SK-N-SH (cell line): ENCODE data around the gene VPS11. TPM values are rescaled to one million over a fixed set of nuclear protein-coding genes. Genes with fewer than 3 reads are reported as not detected.

Experiments used
- CTCF ChIA-PET: fragments of 300-600, 350-600 bp; formaldehyde crosslinking; extraction: SDS; loops from one replicate; lab custom pipeline; 2021; lab: Yijun Ruan, JAX
- POLR2A ChIA-PET: fragments of 350-600 bp; sonication (Branson Sonifier 250); formaldehyde crosslinking; extraction: SDS; loops from one replicate; lab custom pipeline; 2020; ENCODE audit warnings: antibody characterized with exemption, inconsistent platforms; lab: Yijun Ruan, JAX
- DNase-seq: peaks from one replicate; pipeline ENCODE4 v3.0.0; 2012
- H2AFZ ChIP-seq: fragments of 200-600 bp; sonication (generic); 2 replicates; pipeline ENCODE4 v1.8.1; 2016; ENCODE audit warnings: antibody characterized with exemption, mild to moderate bottlenecking, low read depth
- H3F3A ChIP-seq: fragments of 200-600 bp; sonication (generic); replicated peaks from 2 replicates; pipeline ENCODE3; 2016; ENCODE audit warnings: antibody characterized with exemption, mild to moderate bottlenecking; ENCODE audit not compliant: insufficient read depth
- H3K27ac ChIP-seq, 2 experiments: fragments of 200-500 bp in 1 of 2; fragments of 200-600 bp in 1 of 2; sonication (Bioruptor generic) in 1 of 2; sonication (generic), shearing (Covaris generic) in 1 of 2; 2 replicates each; pipeline versions ENCODE4 v1.5.1 to v1.6.1; 2014 to 2016; ENCODE audit warnings: low read depth in 2 of 2, inconsistent platforms in 1 of 2, low read length in 1 of 2, mild to moderate bottlenecking in 1 of 2, mixed read lengths in 1 of 2
- H3K27me3 ChIP-seq: fragments of 200-600 bp; sonication (generic), shearing (Covaris generic); 2 replicates; pipeline ENCODE4 v1.6.1; 2016; ENCODE audit warnings: mixed run types; ENCODE audit not compliant: insufficient read depth
- H3K36me3 ChIP-seq, 2 experiments: fragments of 200-500 bp in 1 of 2; fragments of 200-600 bp in 1 of 2; sonication (Bioruptor generic) in 1 of 2; sonication (generic) in 1 of 2; replicated peaks in 1 of 2; 2 replicates each; pipeline versions ENCODE3 to v1.5.1; 2014 to 2016; ENCODE audit warnings: low read length in 1 of 2, mild to moderate bottlenecking in 1 of 2; ENCODE audit not compliant: insufficient read depth in 2 of 2, control insufficient read depth in 1 of 2
- H3K4me1 ChIP-seq, 2 experiments: fragments of 200-500 bp in 1 of 2; fragments of 200-600 bp in 1 of 2; sonication (Bioruptor generic) in 1 of 2; sonication (generic), shearing (Covaris generic) in 1 of 2; 2 replicates each; pipeline versions ENCODE4 v1.5.1 to v1.6.1; 2014 to 2016; ENCODE audit warnings: low read depth in 1 of 2, low read length in 1 of 2, mixed run types in 1 of 2; ENCODE audit not compliant: insufficient read depth in 2 of 2, control insufficient read depth in 1 of 2
- H3K4me2 ChIP-seq: fragments of 200-600 bp; sonication (generic), shearing (Covaris generic); 2 replicates; pipeline ENCODE4 v1.6.1; 2017; ENCODE audit warnings: mixed run types
- H3K4me3 ChIP-seq, 2 experiments: fragments of 200-500 bp in 1 of 2; fragments of 200-600 bp in 1 of 2; sonication (Bioruptor generic) in 1 of 2; sonication (generic), shearing (Covaris generic) in 1 of 2; 2 replicates each; pipeline versions ENCODE4 v1.5.1 to v1.8.1; 2014 to 2016; ENCODE audit warnings: low read depth in 2 of 2, inconsistent platforms in 1 of 2, low read length in 1 of 2, mild to moderate bottlenecking in 1 of 2, mixed read lengths in 1 of 2, moderate library complexity in 1 of 2
- H3K79me2 ChIP-seq: fragments of 200-600 bp; sonication (generic); 2 replicates; pipeline ENCODE4 v1.8.1; 2017; ENCODE audit warnings: mild to moderate bottlenecking; ENCODE audit not compliant: insufficient read depth
- H3K9ac ChIP-seq: fragments of 200-600 bp; sonication (generic); 2 replicates; pipeline ENCODE4 v1.6.1; 2017; ENCODE audit warnings: mixed run types
- H3K9me2 ChIP-seq: fragments of 200-600 bp; sonication (generic); 2 replicates; pipeline ENCODE4 v1.6.1; 2017; ENCODE audit warnings: mixed run types
- H3K9me3 ChIP-seq: fragments of 200-600 bp; sonication (generic); 2 replicates; pipeline ENCODE4 v1.6.1; 2017; ENCODE audit warnings: mixed run types, mild to moderate bottlenecking, moderate library complexity
- H4K20me1 ChIP-seq: fragments of 200-600 bp; sonication (generic); 2 replicates; pipeline ENCODE4 v1.6.1; 2017; ENCODE audit warnings: mild to moderate bottlenecking, mixed run types; ENCODE audit not compliant: insufficient read depth
- CHD2 ChIP-seq: fragments of 150-350 bp; IDR thresholded peaks from 2 replicates; pipeline ENCODE4 v1.6.1; 2018; ENCODE audit warnings: low read length; ENCODE audit not compliant: partially characterized antibody
- ELF1 ChIP-seq: IDR thresholded peaks from 2 replicates; pipeline ENCODE4 v1.4.0; 2012
- EP300 ChIP-seq, 2 experiments: IDR thresholded peaks; 2 replicates each; pipeline versions ENCODE4 v1.4.0 to v1.6.1; 2012; ENCODE audit warnings: borderline replicate concordance in 1 of 2, low read depth in 1 of 2, low read length in 1 of 2
- FOSL2 ChIP-seq: IDR thresholded peaks from 2 replicates; pipeline ENCODE4 v1.4.0; 2012; ENCODE audit warnings: low read depth, mild to moderate bottlenecking, moderate library complexity, borderline replicate concordance
- GATA2 ChIP-seq: sonication (generic); formaldehyde crosslinking; IDR thresholded peaks from 2 replicates; pipeline ENCODE4 v1.5.0; 2020; ENCODE audit warnings: mild to moderate bottlenecking, missing genetic modification reagents
- MEF2A ChIP-seq: IDR thresholded peaks from 2 replicates; pipeline ENCODE4 v1.4.0; 2012; ENCODE audit warnings: low read depth, borderline replicate concordance
- MXI1 ChIP-seq: IDR thresholded peaks from 2 replicates; pipeline ENCODE4 v1.6.1; 2012; ENCODE audit warnings: mild to moderate bottlenecking, low read depth, low read length, improper control_type of control experiment
- NFIC ChIP-seq: IDR thresholded peaks from 2 replicates; pipeline ENCODE4 v1.4.0; 2012; ENCODE audit warnings: borderline replicate concordance
- POLR2AphosphoS5 ChIP-seq: IDR thresholded peaks from 2 replicates; pipeline ENCODE4 v1.6.1; 2012; ENCODE audit warnings: low read depth, low read length
- REST ChIP-seq: IDR thresholded peaks from 2 replicates; pipeline ENCODE4 v1.6.1; 2012; ENCODE audit warnings: mild to moderate bottlenecking, low read depth, low read length, moderate library complexity
- RFX5 ChIP-seq: IDR thresholded peaks from 2 replicates; pipeline ENCODE4 v1.6.1; 2012; ENCODE audit warnings: mild to moderate bottlenecking, improper control_type of control experiment, low read length
- RXRA ChIP-seq: IDR thresholded peaks from 2 replicates; pipeline ENCODE4 v1.4.0; 2012; ENCODE audit warnings: low read depth, mild to moderate bottlenecking, borderline replicate concordance
- SMC3 ChIP-seq: IDR thresholded peaks from 2 replicates; pipeline ENCODE4 v1.6.1; 2012; ENCODE audit warnings: low read depth, low read length, improper control_type of control experiment
- TAF1 ChIP-seq: IDR thresholded peaks from 2 replicates; pipeline ENCODE4 v1.6.1; 2012; ENCODE audit warnings: low read depth, mild to moderate bottlenecking, low read length, moderate library complexity, borderline replicate concordance
- USF1 ChIP-seq: IDR thresholded peaks from 2 replicates; pipeline ENCODE4 v1.4.0; 2012; ENCODE audit warnings: low read depth, borderline replicate concordance
- WGBS: methylation state at CpG from one replicate; pipeline ENCODE4 v1.1.6; 2017; ENCODE audit warnings: low lambda C conversion rate; 5-methylcytosine and 5-hydroxymethylcytosine counted together
- polyA plus RNA-seq, 3 experiments: library from polyadenylated mRNA; depleted of rRNA; stranded (reverse); fragments of >200 nt; gene quantifications; 2 replicates each; pipeline ENCODE4 v1.2.3, GENCODE V29; 2012

The VPS11 gene
- polyA plus RNA-seq, 1 of the 3 experiments (the other 2 are of a cell fraction), result 14.8 TPM

- DNase-seq, result peak; percentile 37
- Histone ChIP-seq H3K36me3 (peaks cover 0 to 18% of the 10 kb centered on the region in 2 experiments), H3K4me1 (peaks cover 5 to 12% of the 10 kb centered on the region in 2 experiments; a peak in 2 of 4 replicates), H3K9ac (peak overlapping the region; percentile 58; the same call in 1 of the 2 replicates), H3K9me3 (no peaks in the 10 kb centered on the region), H3F3A (no peaks in the 10 kb centered on the region), H3K4me3 (peak overlapping the region; percentile 76 to 81), H3K4me2 (peak overlapping the region; percentile 94), H2AFZ (peak overlapping the region; percentile 88; the same call in 1 of the 2 replicates), H3K9me2 (no peaks in the 10 kb centered on the region), H3K27ac (no peak overlapping the region), H3K27me3 (no peaks in the 10 kb centered on the region), H3K79me2 (no peaks in the 10 kb centered on the region)
- WGBS, result 75% methylated on average over 9 of the region's 10 CpGs
- POLR2A ChIA-PET, result interaction anchor here (2.0 kb wide), 1 partner anchor 11 kb away, joined by 6 read pairs; the partner anchor contains the start of genes RPS25 and TRAPPC4
- TF ChIP-seq MXI1 (no peak), NFIC (no peak), ELF1 (no peak), RFX5 (no peak), EP300 (IDR thresholded peaks at IDR 0.05; ENCODE audit: borderline replicate concordance in 1 of 2, low read depth in 1 of 2, low read length in 1 of 2) (no peak), RXRA (no peak), FOSL2 (no peak), CHD2 (no peak)
- TF ChIP-seq, all 33 proteins: peak for 0
- no peaks in the 10 kb centered on the region for H4K20me1 ChIP-seq
- CTCF ChIA-PET, result interaction anchor here (1.1 to 3.0 kb wide), 4 partner anchors 10 to 23 kb away, joined by 4 to 16 read pairs (median 9); partner anchors contain the start of genes RPS25 and TRAPPC4
These were observed 38.1 kb upstream of the VPS11 start for GRCh38 chr11:119029340-119030028.

- DNase-seq, result no peak
- H3K9me3 ChIP-seq, result no peaks in the 10 kb centered on the region
- H3K9ac ChIP-seq, result peak overlapping the region; percentile 58; the same call in 1 of the 2 replicates
- H3K9me2 ChIP-seq, result no peaks in the 10 kb centered on the region
- H3K4me2 ChIP-seq, result peak overlapping the region; percentile 94
- ChIA-PET CTCF (interaction anchor here (0.7 to 3.0 kb wide), 9 partner anchors 10 to 424 kb away, joined by 3 to 16 read pairs (median 5); partner anchors contain the start of genes HYOU1, RPS25 and TRAPPC4), POLR2A (interaction anchor here (1.0 to 2.0 kb wide), 2 partner anchors 11 to 27 kb away, joined by 5 to 6 read pairs; partner anchors contain the start of genes RPS25 and TRAPPC4)
- peak overlapping the region; percentile 88; the same call in 1 of the 2 replicates for H2AFZ ChIP-seq
- H3F3A ChIP-seq, result no peaks in the 10 kb centered on the region
- H4K20me1 ChIP-seq, result no peaks in the 10 kb centered on the region
- peak overlapping the region; percentile 76 to 81 for H3K4me3 ChIP-seq
- no peaks in the 10 kb centered on the region for H3K27me3 ChIP-seq
- peaks cover 0 to 13% of the 10 kb centered on the region in 2 experiments for H3K36me3 ChIP-seq
- WGBS, result 31% methylated on average over 4 of the region's 13 CpGs
- no peak overlapping the region for H3K27ac ChIP-seq
- peaks cover 5 to 12% of the 10 kb centered on the region in 2 experiments; a peak in 2 of 4 replicates for H3K4me1 ChIP-seq
- TF ChIP-seq MEF2A, result no peak
- no peak for TF ChIP-seq REST
- TF ChIP-seq USF1, result no peak
- no peak for TF ChIP-seq SMC3
- no peak for TF ChIP-seq POLR2AphosphoS5
- no peak for TF ChIP-seq CHD2
- no peak for TF ChIP-seq MXI1
- no peak for TF ChIP-seq EP300 (IDR thresholded peaks at IDR 0.05; ENCODE audit: borderline replicate concordance in 1 of 2, low read depth in 1 of 2, low read length in 1 of 2)
- no peak for TF ChIP-seq TAF1
- TF ChIP-seq NFIC, result no peak
- no peak for TF ChIP-seq RXRA
- TF ChIP-seq GATA2 (CRISPR knock-in tag), result no peak
- no peak for TF ChIP-seq ELF1
- H3K79me2 ChIP-seq, result no peaks in the 10 kb centered on the region
These were observed 37.6 kb upstream of the VPS11 start for GRCh38 chr11:119030029-119030328.
